HL-60 (cell line): ENCODE measurements around the gene C22orf31.

Source experiments
- GABPA ChIP-seq: IDR thresholded peaks from 2 replicates; pipeline ENCODE4 v1.6.1; 2012; ENCODE audit warnings: low read depth
- POLR2AphosphoS5 ChIP-seq: IDR thresholded peaks from 2 replicates; pipeline ENCODE4 v1.6.1; 2012; ENCODE audit warnings: low read depth
- REST ChIP-seq: IDR thresholded peaks from 2 replicates; pipeline ENCODE4 v1.6.1; 2012; ENCODE audit warnings: low read depth; ENCODE audit not compliant: insufficient replicate concordance
- SPI1 ChIP-seq: IDR thresholded peaks from 2 replicates; pipeline ENCODE4 v1.6.1; 2012; ENCODE audit warnings: low read depth, mild to moderate bottlenecking, borderline replicate concordance
- TF ChIP-seq, protein P1 (sequence below): IDR thresholded peaks from one replicate; pipeline ENCODE4 v1.5.1; 2011; ENCODE audit warnings: low read length, control low read depth, inconsistent platforms; ENCODE audit not compliant: insufficient read depth

DNA sequence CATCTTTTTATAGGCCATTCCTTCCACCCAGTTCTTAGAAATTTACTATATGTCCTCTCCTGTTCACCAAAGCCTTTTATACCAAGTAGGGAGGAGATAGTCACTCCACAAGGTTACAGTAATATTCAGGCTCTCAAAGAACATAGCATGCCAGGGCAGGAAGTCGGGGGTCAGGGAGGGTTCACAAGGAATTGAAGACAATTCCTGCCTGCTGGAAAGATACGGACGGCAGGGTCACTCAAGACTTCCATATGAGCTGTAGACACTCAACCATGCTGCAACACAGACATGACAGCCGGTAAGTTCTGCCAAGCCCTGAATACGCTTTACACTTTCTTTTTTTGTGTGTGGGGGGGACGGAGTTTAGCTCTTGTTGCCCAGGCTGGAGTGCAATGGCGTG, 700 bp downstream of the C22orf31 start:
- TF ChIP-seq, protein P1, sequence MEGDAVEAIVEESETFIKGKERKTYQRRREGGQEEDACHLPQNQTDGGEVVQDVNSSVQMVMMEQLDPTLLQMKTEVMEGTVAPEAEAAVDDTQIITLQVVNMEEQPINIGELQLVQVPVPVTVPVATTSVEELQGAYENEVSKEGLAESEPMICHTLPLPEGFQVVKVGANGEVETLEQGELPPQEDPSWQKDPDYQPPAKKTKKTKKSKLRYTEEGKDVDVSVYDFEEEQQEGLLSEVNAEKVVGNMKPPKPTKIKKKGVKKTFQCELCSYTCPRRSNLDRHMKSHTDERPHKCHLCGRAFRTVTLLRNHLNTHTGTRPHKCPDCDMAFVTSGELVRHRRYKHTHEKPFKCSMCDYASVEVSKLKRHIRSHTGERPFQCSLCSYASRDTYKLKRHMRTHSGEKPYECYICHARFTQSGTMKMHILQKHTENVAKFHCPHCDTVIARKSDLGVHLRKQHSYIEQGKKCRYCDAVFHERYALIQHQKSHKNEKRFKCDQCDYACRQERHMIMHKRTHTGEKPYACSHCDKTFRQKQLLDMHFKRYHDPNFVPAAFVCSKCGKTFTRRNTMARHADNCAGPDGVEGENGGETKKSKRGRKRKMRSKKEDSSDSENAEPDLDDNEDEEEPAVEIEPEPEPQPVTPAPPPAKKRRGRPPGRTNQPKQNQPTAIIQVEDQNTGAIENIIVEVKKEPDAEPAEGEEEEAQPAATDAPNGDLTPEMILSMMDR, result no peak
- TF ChIP-seq REST (no peak), POLR2AphosphoS5 (no peak), SPI1 (no peak), GABPA (no peak)
